ENCODE measurements around the gene CFAP100. TPM values are rescaled to one million over a fixed set of nuclear protein-coding genes. Genes with fewer than 3 reads are reported as not detected.

Gene CFAP100
- total RNA-seq, 1 donor from 2014 or later = not detected

- Histone ChIP-seq H3F3A (ENCODE audit: low read depth) (no peaks in the 10 kb centered on the region), H3K9me3 (ENCODE audit: low read depth) (no peaks in the 10 kb centered on the region), H3K9ac (no peak overlapping the region), H3K27ac (no peak overlapping the region), H3K27me3 (no peaks in the 10 kb centered on the region), H3K4me3 (no peak overlapping the region), H3K36me3 (peaks cover 10% of the 10 kb centered on the region), H3K79me2 (ENCODE audit: low read depth) (peaks cover 42% of the 10 kb centered on the region), H2AFZ (replicated peaks) (no peak overlapping the region), H4K20me1 (ENCODE audit: low read depth) (peaks cover 30% of the 10 kb centered on the region), H3K4me2 (no peak overlapping the region), H3K4me1 (no peaks in the 10 kb centered on the region)
- no peaks in the 10 kb centered on the region for H3K9me3 Mint-ChIP-seq
- no peak for DNase-seq (ENCODE audit: low spot score)
- TF ChIP-seq CTCF (IDR thresholded peaks at IDR 0.05) (no peak), EZH2 (IDR thresholded peaks at IDR 0.05) (no peak), EZH2phosphoT487 (IDR thresholded peaks at IDR 0.05) (no peak)
- H3K4me1 Mint-ChIP-seq = peaks cover 2% of the 10 kb centered on the region
- H3K27me3 Mint-ChIP-seq (ENCODE audit: insufficient read depth, low read depth) = no peaks in the 10 kb centered on the region
- H3K27ac Mint-ChIP-seq = no peak overlapping the region
- no peak overlapping the region for H3K4me3 Mint-ChIP-seq
- H3K36me3 Mint-ChIP-seq = peaks cover 55% of the 10 kb centered on the region
These were observed 70.3 kb downstream of the CFAP100 start for GRCh38 chr3:126464997-126465396.

- Histone ChIP-seq H3K9ac (no peak overlapping the region), H3K27ac (no peak overlapping the region), H2AFZ (replicated peaks) (no peak overlapping the region), H4K20me1 (ENCODE audit: low read depth) (peaks cover 36% of the 10 kb centered on the region), H3K9me3 (ENCODE audit: low read depth) (no peaks in the 10 kb centered on the region), H3K36me3 (peaks cover 15% of the 10 kb centered on the region), H3F3A (ENCODE audit: low read depth) (no peaks in the 10 kb centered on the region), H3K27me3 (no peaks in the 10 kb centered on the region), H3K4me3 (no peak overlapping the region), H3K4me1 (no peaks in the 10 kb centered on the region), H3K4me2 (no peak overlapping the region), H3K79me2 (ENCODE audit: low read depth) (peaks cover 45% of the 10 kb centered on the region)
- H3K36me3 Mint-ChIP-seq = peaks cover 55% of the 10 kb centered on the region
- H3K27ac Mint-ChIP-seq = no peak overlapping the region
- H3K9me3 Mint-ChIP-seq = no peaks in the 10 kb centered on the region
- no peak for TF ChIP-seq EZH2phosphoT487 (IDR thresholded peaks at IDR 0.05)
- TF ChIP-seq CTCF (IDR thresholded peaks at IDR 0.05) = no peak
- no peak for TF ChIP-seq EZH2 (IDR thresholded peaks at IDR 0.05)
- no peaks in the 10 kb centered on the region for H3K27me3 Mint-ChIP-seq (ENCODE audit: insufficient read depth, low read depth)
- DNase-seq (ENCODE audit: low spot score) = no peak
- peaks cover 2% of the 10 kb centered on the region for H3K4me1 Mint-ChIP-seq
- no peak overlapping the region for H3K4me3 Mint-ChIP-seq
These were observed 71.3 kb downstream of the CFAP100 start for GRCh38 chr3:126465928-126466544.

- no peak overlapping the region for H3K4me3 ChIP-seq
- no peak overlapping the region for H3K4me2 ChIP-seq
- H3K36me3 ChIP-seq = peaks cover 15% of the 10 kb centered on the region
- H3F3A ChIP-seq (ENCODE audit: low read depth) = no peaks in the 10 kb centered on the region
- H3K9ac ChIP-seq = no peak overlapping the region
- H3K36me3 Mint-ChIP-seq = peaks cover 50% of the 10 kb centered on the region
- no peaks in the 10 kb centered on the region for H3K27me3 ChIP-seq
- peaks cover 45% of the 10 kb centered on the region for H4K20me1 ChIP-seq (ENCODE audit: low read depth)
- no peaks in the 10 kb centered on the region for H3K27me3 Mint-ChIP-seq (ENCODE audit: insufficient read depth, low read depth)
- no peak for TF ChIP-seq CTCF (IDR thresholded peaks at IDR 0.05)
- TF ChIP-seq EZH2phosphoT487 (IDR thresholded peaks at IDR 0.05) = no peak
- TF ChIP-seq EZH2 (IDR thresholded peaks at IDR 0.05) = no peak
- no peaks in the 10 kb centered on the region for H3K9me3 ChIP-seq (ENCODE audit: low read depth)
- H3K27ac Mint-ChIP-seq = peak overlapping the region; percentile 81
- peaks cover 3% of the 10 kb centered on the region for H3K4me1 Mint-ChIP-seq
- H3K4me1 ChIP-seq = peaks cover under 1% of the 10 kb centered on the region
- H3K9me3 Mint-ChIP-seq = no peaks in the 10 kb centered on the region
- DNase-seq (ENCODE audit: low spot score) = no peak
- H3K79me2 ChIP-seq (ENCODE audit: low read depth) = peaks cover 50% of the 10 kb centered on the region
- no peak overlapping the region for H3K4me3 Mint-ChIP-seq
- no peak overlapping the region for H3K27ac ChIP-seq
- H2AFZ ChIP-seq (replicated peaks) = no peak overlapping the region
These were observed 72.3 kb downstream of the CFAP100 start for GRCh38 chr3:126466886-126467610.

Measured in neural progenitor cell (in vitro differentiated cells).